ENCODE results near the gene IGF2BP3. TPM values are rescaled to one million over a fixed set of nuclear protein-coding genes. Genes with fewer than 3 reads are reported as not detected.
"Not testable (repeated sequence)": the region's sequence is repeated elsewhere in the genome, so short reads cannot be mapped to it uniquely, and the experiment has no call there.

Gene IGF2BP3
- total and polyA plus RNA-seq, 12 donors, result 0.03 to 67.4 (median 0.68) TPM; not detected in 3

DNA sequence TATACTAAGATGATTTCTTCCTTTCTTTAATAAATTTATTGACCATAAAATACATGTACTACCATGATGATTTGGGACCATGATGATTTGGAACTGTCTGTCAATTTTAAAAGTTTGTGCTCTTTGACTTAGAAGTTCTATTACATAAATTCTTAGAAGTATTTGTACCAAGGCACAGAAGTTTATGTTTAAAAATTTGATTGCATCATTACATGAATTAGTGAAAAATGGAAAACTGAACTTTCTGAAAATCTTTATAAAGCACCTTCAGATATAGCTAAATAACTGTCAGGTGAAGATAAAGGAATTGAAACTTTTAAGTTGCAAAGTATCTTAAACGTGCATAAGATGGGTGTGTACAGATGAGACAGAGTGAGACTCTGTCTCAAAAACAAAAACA is 139.2 kb downstream of the IGF2BP3 start:
- TF ChIP-seq, protein P1, sequence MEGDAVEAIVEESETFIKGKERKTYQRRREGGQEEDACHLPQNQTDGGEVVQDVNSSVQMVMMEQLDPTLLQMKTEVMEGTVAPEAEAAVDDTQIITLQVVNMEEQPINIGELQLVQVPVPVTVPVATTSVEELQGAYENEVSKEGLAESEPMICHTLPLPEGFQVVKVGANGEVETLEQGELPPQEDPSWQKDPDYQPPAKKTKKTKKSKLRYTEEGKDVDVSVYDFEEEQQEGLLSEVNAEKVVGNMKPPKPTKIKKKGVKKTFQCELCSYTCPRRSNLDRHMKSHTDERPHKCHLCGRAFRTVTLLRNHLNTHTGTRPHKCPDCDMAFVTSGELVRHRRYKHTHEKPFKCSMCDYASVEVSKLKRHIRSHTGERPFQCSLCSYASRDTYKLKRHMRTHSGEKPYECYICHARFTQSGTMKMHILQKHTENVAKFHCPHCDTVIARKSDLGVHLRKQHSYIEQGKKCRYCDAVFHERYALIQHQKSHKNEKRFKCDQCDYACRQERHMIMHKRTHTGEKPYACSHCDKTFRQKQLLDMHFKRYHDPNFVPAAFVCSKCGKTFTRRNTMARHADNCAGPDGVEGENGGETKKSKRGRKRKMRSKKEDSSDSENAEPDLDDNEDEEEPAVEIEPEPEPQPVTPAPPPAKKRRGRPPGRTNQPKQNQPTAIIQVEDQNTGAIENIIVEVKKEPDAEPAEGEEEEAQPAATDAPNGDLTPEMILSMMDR (IDR thresholded peaks at IDR 0.05), result no peak
- no peak for TF ChIP-seq POLR2A (IDR thresholded peaks at IDR 0.05)
- no peak overlapping the region for H3K4me3 ChIP-seq
- H3K27me3 ChIP-seq, result no peaks in the 10 kb centered on the region
- no peak for DNase-seq
- no peaks in the 10 kb centered on the region for H3K9me3 ChIP-seq (replicated peaks in 1 of 3)
- intact Hi-C loops (cut with DNase I), result no loop called here
- H3K4me1 ChIP-seq (replicated peaks in 1 of 2), result peaks cover 6 to 10% of the 10 kb centered on the region in 2 donors
- H3K27ac ChIP-seq, result no peak overlapping the region
- WGBS, 4 donors, result 71 to 81% (median 74%) methylated on average over 1 of the region's 1 CpG
- H3K36me3 ChIP-seq (replicated peaks in 1 of 2), result no peaks in the 10 kb centered on the region

DNA sequence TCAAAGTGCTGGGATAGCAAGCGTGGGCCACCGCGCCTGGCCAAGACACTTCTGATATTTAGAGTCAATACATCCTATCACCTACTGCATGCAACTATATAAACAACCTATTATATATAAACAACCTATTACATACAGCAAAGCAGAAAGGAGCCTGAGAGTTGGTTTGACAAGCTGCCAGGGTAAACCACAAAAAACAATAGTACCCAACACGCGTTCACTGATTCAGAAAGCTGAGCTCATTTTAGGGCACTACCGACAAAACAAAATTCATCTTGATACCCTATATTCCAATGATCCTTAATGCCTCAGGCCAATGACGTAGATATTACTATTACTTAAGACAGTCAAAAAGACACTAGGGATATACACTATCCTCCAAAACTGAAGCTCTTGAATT is 154.9 kb downstream of the IGF2BP3 start:
- intact Hi-C loops (cut with DNase I), result no loop called here
- no peaks in the 10 kb centered on the region for H3K4me1 ChIP-seq (replicated peaks in 1 of 2)
- no peak overlapping the region for H3K4me3 ChIP-seq
- no peak for DNase-seq
- TF ChIP-seq, protein P1 (IDR thresholded peaks at IDR 0.05), result no peak
- no peak for TF ChIP-seq POLR2A (IDR thresholded peaks at IDR 0.05)
- H3K9me3 ChIP-seq (replicated peaks in 1 of 3), result no peaks in the 10 kb centered on the region
- no peaks in the 10 kb centered on the region for H3K36me3 ChIP-seq (replicated peaks in 1 of 2)
- 82 to 95% (median 91%) methylated on average over 7 of the region's 7 CpGs for WGBS, 4 donors
- no peak overlapping the region for H3K27ac ChIP-seq
- no peaks in the 10 kb centered on the region for H3K27me3 ChIP-seq

DNA sequence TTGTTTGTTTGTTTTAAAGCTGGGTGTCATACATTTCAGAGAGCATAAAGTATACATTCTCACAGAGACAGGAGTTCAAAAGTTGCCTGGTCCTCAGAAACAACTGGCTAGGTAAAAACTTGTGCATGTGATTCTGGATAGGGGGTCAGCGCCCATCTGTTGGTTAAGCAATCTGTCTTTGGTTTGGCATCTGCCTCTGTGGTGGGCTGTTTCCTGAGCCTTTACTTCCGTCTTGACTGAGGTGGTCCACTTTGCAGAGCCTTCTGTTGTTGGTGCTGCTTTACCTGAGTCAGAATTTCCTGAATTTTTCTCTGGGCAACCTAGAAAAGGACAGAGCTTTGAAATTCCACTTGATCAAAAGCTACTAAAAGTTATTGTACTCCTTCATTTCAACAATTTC is 158.2 kb downstream of the IGF2BP3 start:
- WGBS, 4 donors, result 57 to 79% (median 76%) methylated on average over 2 of the region's 2 CpGs
- intact Hi-C loops (cut with DNase I), result not testable (repeated sequence)

DNA sequence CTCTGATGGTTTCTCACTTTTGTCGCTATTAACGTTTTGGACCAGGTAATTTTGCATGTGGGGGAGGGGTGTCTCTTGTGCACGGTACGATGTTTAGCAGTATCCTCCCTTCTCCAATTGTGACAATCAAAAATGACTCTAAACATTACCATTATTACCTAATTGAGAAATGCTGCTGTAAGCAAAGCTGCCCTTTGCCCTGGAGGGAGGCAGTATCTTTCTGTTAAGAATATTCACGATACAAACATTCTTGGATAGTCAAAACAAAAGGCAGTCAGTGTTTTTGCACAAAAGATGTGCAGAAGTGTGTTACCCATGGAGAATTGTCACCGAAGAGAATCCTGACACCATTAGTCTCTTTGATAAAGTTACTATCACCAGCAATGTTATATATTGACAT is 161.5 kb downstream of the IGF2BP3 start:
- intact Hi-C loops (cut with DNase I), result no loop called here
- H3K27me3 ChIP-seq, result no peaks in the 10 kb centered on the region
- no peak overlapping the region for H3K27ac ChIP-seq
- 88 to 92% (median 89%) methylated on average over 6 of the region's 6 CpGs for WGBS, 4 donors
- no peaks in the 10 kb centered on the region for H3K4me1 ChIP-seq (replicated peaks in 1 of 2)
- TF ChIP-seq, protein P1 (IDR thresholded peaks at IDR 0.05), result no peak
- TF ChIP-seq POLR2A (IDR thresholded peaks at IDR 0.05), result no peak
- no peak for DNase-seq
- peaks cover 0 to 20% of the 10 kb centered on the region in 2 donors for H3K36me3 ChIP-seq (replicated peaks in 1 of 2)
- H3K4me3 ChIP-seq, result no peak overlapping the region
- no peaks in the 10 kb centered on the region for H3K9me3 ChIP-seq (replicated peaks in 1 of 3)

More for the DNA sequence above, 158.2 kb downstream of the IGF2BP3 start:
- DNase-seq; H3K27ac ChIP-seq; H3K27me3 ChIP-seq; H3K4me1 ChIP-seq (replicated peaks in 1 of 2); H3K9me3 ChIP-seq (replicated peaks in 1 of 3); H3K4me3 ChIP-seq: not testable (repeated sequence)
- peaks cover 0 to 20% of the 10 kb centered on the region in 2 donors for H3K36me3 ChIP-seq (replicated peaks in 1 of 2)

DNA sequence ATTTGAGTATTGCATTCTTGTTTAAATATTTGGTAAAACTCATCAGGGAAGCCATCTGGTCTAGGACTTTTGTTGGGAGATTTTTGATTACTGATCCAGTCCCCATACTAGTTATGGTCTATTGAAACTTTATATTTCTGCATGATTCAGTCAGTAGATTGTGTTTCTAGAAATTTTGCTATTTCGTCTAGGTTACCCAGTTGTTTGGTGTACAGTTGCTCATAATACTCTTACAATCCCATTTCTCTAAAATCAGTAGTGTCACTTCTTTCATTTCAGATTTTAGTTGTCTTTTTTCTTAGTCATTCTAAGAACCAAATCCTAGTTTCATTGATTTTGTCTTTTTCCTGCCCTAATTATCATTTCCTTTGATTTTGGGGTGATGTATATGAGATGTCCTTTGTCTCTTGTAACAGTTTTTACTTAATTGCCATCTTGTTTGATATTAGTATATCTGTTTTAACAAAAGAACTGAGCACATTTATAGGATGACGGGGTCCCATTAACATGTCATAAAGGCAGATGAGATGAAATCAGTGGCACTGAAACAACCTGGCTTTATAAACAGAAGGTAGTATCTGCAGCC is 163.3 kb downstream of the IGF2BP3 start:
- no peaks in the 10 kb centered on the region for H3K9me3 ChIP-seq (replicated peaks in 1 of 3)
- peaks cover 0 to 6% of the 10 kb centered on the region in 2 donors for H3K4me1 ChIP-seq (replicated peaks in 1 of 2)
- intact Hi-C loops (cut with DNase I), result no loop called here
- H3K4me3 ChIP-seq, result no peak overlapping the region
- peaks cover 0 to 20% of the 10 kb centered on the region in 2 donors for H3K36me3 ChIP-seq (replicated peaks in 1 of 2)
- H3K27ac ChIP-seq, result no peak overlapping the region
- H3K27me3 ChIP-seq, result no peaks in the 10 kb centered on the region
- 90 to 95% (median 94%) methylated on average over 2 of the region's 2 CpGs for WGBS, 4 donors
- DNase-seq, result no peak
- TF ChIP-seq, protein P1 (IDR thresholded peaks at IDR 0.05), result no peak
- TF ChIP-seq POLR2A (IDR thresholded peaks at IDR 0.05), result no peak
